Activated naive CD8-positive, alpha-beta T cell (primary cell): ENCODE results near the gene LILRB4.
"Not testable (repeated sequence)": the region's sequence is repeated elsewhere in the genome, so short reads cannot be mapped to it uniquely, and the experiment has no call there.

Experiments
- H3K27ac Mint-ChIP-seq: one replicate; pipeline ENCODE4 v1.8.0; 2021; ENCODE audit warnings: mixed read lengths
- H3K27me3 Mint-ChIP-seq: one replicate; pipeline ENCODE4 v1.8.0; 2021; ENCODE audit warnings: mixed read lengths
- H3K36me3 Mint-ChIP-seq: one replicate; pipeline ENCODE4 v1.8.0; 2021; ENCODE audit warnings: mixed read lengths
- H3K4me1 Mint-ChIP-seq: one replicate; pipeline ENCODE4 v1.8.0; 2021; ENCODE audit warnings: low read depth, mixed read lengths
- H3K4me3 Mint-ChIP-seq: one replicate; pipeline ENCODE4 v1.8.0; 2021; ENCODE audit warnings: mild to moderate bottlenecking, mixed read lengths
- H3K9me3 Mint-ChIP-seq: one replicate; pipeline ENCODE4 v1.8.0; 2021; ENCODE audit warnings: low read depth, mixed read lengths

Gene LILRB4

DNA sequence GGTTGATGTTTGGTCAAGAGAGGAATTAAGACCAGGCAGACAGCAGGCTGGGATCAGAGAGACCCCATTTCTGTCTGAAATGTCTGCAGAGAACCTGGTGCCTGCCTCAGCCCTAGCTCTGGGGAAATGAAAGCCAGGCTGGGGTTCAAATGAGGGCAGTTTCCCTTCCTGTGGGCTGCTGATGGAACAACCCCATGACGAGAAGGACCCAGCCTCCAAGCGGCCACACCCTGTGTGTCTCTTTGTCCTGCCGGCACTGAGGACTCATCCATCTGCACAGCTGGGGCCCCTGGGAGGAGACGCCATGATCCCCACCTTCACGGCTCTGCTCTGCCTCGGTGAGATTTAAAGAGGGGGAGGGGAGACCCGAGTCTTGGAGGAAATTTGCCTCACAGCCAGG, at the start of gene LILRB4:
LILRB4 (plus strand) TSS at position 256 of the 400 bp plus-strand sequence; CDS start at position 305, 49 bp downstream.
- no peak within 1 kb of the TSS for H3K4me3 Mint-ChIP-seq
- peaks cover 22% of the 10 kb centered on the region for H3K27me3 Mint-ChIP-seq
- no peak within 1 kb of the TSS for H3K27ac Mint-ChIP-seq
- no peaks in the 10 kb centered on the region for H3K4me1 Mint-ChIP-seq
- no peaks in the 10 kb centered on the region for H3K36me3 Mint-ChIP-seq
- H3K9me3 Mint-ChIP-seq = no peaks in the 10 kb centered on the region

DNA sequence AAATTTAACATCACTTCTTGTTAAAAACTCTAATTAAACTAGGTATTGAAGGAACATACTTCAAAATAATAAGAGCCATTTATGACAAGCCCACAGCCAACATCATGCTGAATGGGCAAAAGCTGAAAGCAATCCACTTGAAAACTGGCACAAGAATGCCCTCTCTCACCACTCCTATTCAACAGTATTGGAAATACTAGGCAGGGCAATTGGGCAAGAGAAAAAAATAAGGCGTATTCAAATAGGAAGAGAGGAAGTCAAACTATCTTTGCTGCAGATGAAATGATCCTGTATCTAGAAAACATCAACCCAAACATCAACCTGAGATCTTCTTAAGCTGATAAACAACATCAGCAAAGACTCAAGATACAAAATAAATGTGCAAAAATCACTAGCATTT, 48.1 kb upstream of the LILRB4 start:
- H3K4me1 Mint-ChIP-seq = no peaks in the 10 kb centered on the region
- no peak overlapping the region for H3K4me3 Mint-ChIP-seq
- H3K27me3 Mint-ChIP-seq = peaks cover 5% of the 10 kb centered on the region
- no peaks in the 10 kb centered on the region for H3K9me3 Mint-ChIP-seq
- H3K36me3 Mint-ChIP-seq = no peaks in the 10 kb centered on the region
- no peak overlapping the region for H3K27ac Mint-ChIP-seq

DNA sequence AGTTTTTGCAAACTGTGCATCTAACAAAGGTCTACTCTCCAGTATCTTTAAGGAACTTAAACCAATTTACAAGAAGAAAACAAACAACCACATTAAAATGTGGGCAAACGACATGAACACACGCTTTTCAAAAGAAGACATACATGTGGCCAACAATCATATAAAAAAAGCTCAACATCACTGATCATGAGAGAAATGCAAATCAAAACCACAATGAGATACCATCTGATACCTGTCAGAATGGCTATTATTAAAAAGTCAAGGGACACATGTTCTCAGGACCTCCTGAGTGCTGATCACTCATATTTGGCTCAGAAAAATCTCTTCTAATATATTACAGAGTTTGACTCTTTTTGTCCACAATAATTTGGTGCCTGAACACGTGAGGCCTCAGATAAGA, 46.7 kb upstream of the LILRB4 start:
- H3K9me3 Mint-ChIP-seq = no peaks in the 10 kb centered on the region
- no peaks in the 10 kb centered on the region for H3K4me1 Mint-ChIP-seq
- H3K27ac Mint-ChIP-seq = no peak overlapping the region
- no peak overlapping the region for H3K4me3 Mint-ChIP-seq
- no peaks in the 10 kb centered on the region for H3K36me3 Mint-ChIP-seq
- peaks cover 5% of the 10 kb centered on the region for H3K27me3 Mint-ChIP-seq

DNA sequence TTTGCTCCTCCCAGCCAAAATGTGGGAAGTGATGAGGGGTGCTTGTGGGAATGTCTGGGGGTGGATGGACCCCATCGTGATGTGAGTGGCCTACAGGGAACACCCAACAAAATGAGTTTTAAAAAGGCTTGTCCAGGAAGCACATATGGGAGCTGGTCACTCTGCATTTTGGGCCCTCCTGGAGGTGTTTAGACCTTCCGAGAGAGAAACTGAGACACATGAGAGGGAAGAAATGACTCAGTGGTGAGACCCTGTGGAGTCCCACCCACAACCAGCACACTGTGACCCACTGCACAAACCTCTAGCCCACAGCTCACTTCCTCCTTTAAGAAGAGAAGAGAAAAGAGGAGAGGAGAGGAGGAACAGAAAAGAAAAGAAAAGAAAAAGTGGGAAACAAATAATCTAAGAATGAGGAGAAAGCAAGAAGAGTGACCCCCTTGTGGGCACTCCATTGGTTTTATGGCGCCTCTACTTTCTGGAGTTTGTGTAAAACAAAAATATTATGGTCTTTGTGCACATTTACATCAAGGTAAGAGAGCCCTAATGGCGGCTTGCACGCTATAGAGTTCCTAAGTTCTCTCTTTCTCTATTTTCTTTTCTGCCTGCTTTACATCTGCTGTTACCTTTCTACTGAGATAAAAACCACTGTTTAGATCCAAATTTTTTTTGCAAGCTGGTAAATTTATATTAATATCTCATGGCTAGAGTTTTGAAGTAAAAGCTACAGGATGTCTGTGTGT, 45.8 kb upstream of the LILRB4 start:
- Mint-ChIP-seq H3K4me3 (no peak overlapping the region), H3K27ac (no peak overlapping the region), H3K36me3 (no peaks in the 10 kb centered on the region), H3K9me3 (no peaks in the 10 kb centered on the region), H3K4me1 (no peaks in the 10 kb centered on the region), H3K27me3 (peaks cover 6% of the 10 kb centered on the region)

DNA sequence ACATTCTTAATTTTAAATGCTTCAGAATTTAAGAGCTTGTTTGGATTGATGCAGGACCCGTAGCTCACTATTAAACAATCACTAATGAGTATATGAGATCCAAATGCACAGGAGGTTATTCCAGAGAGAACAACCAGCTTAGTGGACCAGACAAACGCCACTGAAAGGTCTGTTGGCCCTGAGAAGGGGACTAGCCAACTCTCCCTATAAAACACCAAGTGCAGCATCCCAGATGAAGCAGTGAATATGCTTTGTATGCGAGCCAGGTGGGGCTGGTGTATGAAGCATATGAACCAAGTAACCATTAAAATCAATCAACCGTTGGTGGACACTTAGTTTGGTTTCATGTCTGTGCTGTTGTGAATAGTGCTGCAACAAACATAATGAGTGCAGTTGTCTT, 42.3 kb upstream of the LILRB4 start:
- Mint-ChIP-seq H3K27ac (no peak overlapping the region), H3K4me3 (no peak overlapping the region), H3K4me1 (no peaks in the 10 kb centered on the region), H3K36me3 (no peaks in the 10 kb centered on the region), H3K9me3 (no peaks in the 10 kb centered on the region), H3K27me3 (peaks cover 2% of the 10 kb centered on the region)

DNA sequence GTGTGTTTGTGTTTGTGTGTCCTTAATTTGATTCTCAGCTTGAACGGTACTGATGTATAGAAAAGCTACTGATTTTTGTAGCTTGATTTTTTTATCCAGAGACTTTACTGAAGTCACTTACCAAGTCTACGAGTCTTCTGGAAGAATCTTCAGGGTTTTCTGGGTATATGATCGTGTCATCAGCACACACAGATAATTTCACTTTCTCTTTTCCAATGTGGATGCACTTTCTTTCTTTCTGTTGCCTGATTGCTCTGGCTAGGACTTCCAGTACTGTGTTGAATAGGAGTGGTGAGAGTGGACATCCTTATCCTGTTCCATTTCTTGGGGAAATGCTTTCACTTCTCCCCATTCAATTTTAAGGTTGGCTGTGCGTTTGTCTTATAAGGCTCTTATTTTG, 40.4 kb upstream of the LILRB4 start:
- no peak overlapping the region for H3K27ac Mint-ChIP-seq
- no peaks in the 10 kb centered on the region for H3K9me3 Mint-ChIP-seq
- no peaks in the 10 kb centered on the region for H3K36me3 Mint-ChIP-seq
- no peaks in the 10 kb centered on the region for H3K4me1 Mint-ChIP-seq
- H3K4me3 Mint-ChIP-seq = no peak overlapping the region
- H3K27me3 Mint-ChIP-seq = peaks cover 9% of the 10 kb centered on the region

DNA sequence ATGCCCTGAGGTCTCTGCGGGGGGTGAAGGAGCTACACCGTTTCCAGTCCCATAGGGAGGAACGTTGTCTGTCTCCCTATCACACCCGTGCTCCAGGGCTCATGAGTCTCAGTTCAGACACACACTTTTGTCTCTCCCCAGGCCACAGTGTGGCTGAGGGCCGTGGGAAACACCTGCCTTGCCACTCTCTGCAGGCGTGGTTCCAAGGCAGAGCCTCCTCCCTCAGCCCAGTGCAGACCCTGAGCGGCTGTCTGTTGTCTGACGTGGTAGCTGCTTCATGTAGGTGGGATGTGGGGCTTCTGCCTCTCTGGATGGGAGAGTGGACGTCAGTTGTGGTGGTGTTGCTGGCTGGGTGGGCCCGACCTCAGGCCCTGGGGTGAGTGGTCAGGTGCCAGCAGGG, 38.6 kb upstream of the LILRB4 start:
- H3K27me3 Mint-ChIP-seq = peaks cover 14% of the 10 kb centered on the region
- not testable (repeated sequence) for H3K4me1 Mint-ChIP-seq, H3K9me3 Mint-ChIP-seq, H3K36me3 Mint-ChIP-seq, H3K27ac Mint-ChIP-seq, H3K4me3 Mint-ChIP-seq

DNA sequence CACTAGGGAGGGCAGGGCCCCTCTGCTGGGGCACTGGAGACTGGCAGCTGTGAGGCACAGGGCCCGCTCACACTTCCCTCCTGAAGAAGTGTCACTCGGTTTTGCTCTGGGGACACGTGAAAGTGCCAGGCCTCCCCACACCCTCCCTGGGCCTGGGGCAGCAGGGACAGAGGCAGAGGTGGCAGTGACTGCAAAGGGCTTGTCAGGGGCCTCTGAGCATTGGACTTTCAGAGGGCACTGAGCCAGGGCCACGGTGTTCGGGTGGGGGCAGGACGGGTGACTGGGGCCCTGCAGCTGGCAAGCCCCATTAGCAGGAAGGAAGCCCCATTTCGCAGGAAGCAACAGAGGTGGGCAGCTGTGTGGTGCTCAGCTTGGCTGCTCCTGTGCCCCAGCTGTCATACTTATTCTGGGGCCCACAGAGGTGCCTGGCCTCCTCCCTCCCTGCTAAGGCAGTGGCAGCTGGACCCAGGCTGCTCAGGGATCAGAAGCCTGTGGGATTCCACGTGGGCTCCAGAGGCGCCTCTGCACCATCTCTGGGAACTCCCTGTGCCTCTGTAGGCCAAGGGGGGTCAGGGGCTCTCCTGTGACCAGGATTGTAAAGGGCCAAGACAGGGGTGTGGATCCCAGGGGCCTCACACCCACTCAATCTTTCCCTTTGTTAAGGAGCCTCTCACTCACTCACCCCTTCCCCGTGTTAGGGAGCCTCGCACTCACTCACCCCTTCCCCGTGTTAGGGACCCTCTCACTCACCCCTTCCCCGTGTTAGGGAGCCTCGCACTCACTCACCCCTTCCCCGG, 37.7 kb upstream of the LILRB4 start:
- not testable (repeated sequence) for H3K36me3 Mint-ChIP-seq, H3K4me3 Mint-ChIP-seq, H3K27ac Mint-ChIP-seq, H3K4me1 Mint-ChIP-seq, H3K9me3 Mint-ChIP-seq
- peaks cover 19% of the 10 kb centered on the region for H3K27me3 Mint-ChIP-seq

DNA sequence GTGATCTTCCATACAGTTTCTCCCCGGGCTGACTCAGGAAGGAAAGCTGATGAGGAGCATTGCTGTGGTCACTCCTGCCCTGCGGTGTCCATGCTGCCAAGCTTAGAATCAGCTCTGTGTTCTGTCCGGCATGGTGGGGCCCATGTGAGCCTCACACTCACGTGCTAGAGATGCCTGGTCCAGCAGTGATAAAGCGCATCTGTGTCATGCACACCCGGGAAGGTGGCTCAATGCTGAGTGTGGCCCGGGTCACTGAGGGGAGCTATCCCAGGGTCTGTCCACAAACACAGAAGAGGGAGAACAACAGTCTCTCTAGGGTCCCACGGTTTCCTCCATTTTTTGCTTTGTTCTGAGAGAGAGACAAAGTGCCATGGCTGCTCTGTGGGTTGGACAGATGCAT, 36.0 kb upstream of the LILRB4 start:
- Mint-ChIP-seq H3K9me3 (no peaks in the 10 kb centered on the region), H3K27me3 (peaks cover 18% of the 10 kb centered on the region), H3K27ac (no peak overlapping the region), H3K36me3 (no peaks in the 10 kb centered on the region), H3K4me3 (no peak overlapping the region), H3K4me1 (no peaks in the 10 kb centered on the region)

DNA sequence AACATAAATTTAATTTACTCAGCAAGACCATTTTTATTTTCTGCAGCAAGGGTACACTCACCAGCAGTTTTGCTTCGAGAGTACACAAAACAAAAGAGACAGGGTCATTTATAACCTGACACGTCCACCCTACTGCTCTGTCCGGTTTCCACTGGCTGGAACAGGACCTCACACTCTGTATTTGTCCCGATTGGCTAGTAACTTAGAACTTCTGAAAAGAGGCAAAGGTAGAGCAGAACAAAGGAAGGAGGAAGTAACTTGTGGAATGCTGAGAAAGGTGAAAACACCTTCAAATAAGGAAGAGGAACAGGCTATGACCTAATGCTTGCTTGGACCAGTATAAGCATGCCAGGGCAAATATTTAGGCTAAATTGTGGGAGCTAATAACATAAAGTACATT, 34.9 kb upstream of the LILRB4 start:
- not testable (repeated sequence) for H3K27ac Mint-ChIP-seq, H3K9me3 Mint-ChIP-seq, H3K36me3 Mint-ChIP-seq, H3K4me1 Mint-ChIP-seq, H3K4me3 Mint-ChIP-seq
- peaks cover 20% of the 10 kb centered on the region for H3K27me3 Mint-ChIP-seq

DNA sequence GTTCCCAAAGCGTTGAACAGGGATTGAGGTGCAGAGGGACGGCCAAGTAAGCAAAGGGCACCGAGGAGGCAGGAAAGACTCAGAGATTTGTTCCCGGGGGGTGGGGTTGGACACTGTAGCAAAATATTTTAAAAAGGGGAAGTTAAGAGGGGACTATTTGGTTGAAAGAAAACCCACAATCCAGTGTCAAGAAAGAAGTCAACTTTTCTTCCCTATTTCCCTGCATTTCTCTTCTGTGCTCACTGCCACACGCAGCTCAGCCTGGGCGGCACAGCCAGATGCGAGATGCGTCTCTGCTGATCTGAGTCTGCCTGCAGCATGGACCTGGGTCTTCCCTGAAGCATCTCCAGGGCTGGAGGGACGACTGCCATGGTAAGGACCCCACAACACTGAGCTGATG, 32.5 kb upstream of the LILRB4 start, which contains the start of gene LILRB1:
LILRB1 (plus strand) TSS at position 223 of the 400 bp plus-strand sequence. CDS start 590 bp downstream, outside the sequence.
- H3K9me3 Mint-ChIP-seq, H3K36me3 Mint-ChIP-seq, H3K27ac Mint-ChIP-seq, H3K4me3 Mint-ChIP-seq, H3K4me1 Mint-ChIP-seq: not testable (repeated sequence)
- H3K27me3 Mint-ChIP-seq = peaks cover 20% of the 10 kb centered on the region

DNA sequence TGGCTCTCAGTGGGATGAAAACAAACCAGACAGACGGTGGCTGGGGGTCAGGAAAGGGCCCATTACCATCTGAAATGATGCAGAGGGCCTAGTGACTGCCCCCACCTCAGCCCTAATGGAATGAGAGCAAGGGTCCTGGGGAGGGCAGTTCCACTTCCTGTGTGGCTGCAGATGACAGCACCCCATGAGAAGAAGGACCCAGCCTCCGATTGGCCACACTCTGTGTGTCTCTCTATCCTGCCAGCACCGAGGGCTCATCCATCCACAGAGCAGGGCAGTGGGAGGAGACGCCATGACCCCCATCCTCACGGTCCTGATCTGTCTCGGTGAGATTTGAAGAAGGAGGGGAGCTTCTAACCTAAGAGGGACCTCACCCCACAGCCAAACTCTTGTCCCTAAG, 32.0 kb upstream of the LILRB4 start:
- Mint-ChIP-seq H3K27ac (no peak overlapping the region), H3K36me3 (no peaks in the 10 kb centered on the region), H3K9me3 (no peaks in the 10 kb centered on the region), H3K27me3 (peaks cover 20% of the 10 kb centered on the region), H3K4me3 (no peak overlapping the region), H3K4me1 (no peaks in the 10 kb centered on the region)

DNA sequence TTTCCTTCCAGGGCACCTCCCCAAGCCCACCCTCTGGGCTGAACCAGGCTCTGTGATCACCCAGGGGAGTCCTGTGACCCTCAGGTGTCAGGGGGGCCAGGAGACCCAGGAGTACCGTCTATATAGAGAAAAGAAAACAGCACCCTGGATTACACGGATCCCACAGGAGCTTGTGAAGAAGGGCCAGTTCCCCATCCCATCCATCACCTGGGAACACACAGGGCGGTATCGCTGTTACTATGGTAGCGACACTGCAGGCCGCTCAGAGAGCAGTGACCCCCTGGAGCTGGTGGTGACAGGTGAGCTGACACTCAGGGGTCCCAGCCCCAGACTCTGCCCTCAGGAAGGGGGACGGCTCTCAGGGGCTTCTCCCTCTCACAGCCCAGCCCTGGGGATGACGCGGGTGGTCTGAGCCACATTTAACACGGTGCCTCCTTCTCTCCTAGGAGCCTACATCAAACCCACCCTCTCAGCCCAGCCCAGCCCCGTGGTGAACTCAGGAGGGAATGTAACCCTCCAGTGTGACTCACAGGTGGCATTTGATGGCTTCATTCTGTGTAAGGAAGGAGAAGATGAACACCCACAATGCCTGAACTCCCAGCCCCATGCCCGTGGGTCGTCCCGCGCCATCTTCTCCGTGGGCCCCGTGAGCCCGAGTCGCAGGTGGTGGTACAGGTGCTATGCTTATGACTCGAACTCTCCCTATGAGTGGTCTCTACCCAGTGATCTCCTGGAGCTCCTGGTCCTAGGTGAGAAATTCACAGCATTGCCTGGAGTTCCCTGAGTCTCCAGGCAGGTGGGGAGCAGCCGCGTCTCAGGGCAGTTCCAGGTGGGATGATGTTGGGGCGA, 31.1 kb upstream of the LILRB4 start:
- peaks cover 16% of the 10 kb centered on the region for H3K27me3 Mint-ChIP-seq
- H3K4me3 Mint-ChIP-seq = not testable (repeated sequence)

DNA sequence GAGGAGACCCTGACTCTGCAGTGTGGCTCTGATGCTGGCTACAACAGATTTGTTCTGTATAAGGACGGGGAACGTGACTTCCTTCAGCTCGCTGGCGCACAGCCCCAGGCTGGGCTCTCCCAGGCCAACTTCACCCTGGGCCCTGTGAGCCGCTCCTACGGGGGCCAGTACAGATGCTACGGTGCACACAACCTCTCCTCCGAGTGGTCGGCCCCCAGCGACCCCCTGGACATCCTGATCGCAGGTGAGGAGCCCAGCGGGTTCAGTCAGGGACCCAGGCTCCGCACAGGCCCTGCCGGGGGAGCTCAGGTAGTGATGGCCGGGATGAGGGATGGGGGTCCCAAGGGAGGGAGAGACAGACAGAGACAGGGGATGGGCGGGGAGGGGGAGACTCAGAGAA, 30.3 kb upstream of the LILRB4 start:
- not testable (repeated sequence) for H3K36me3 Mint-ChIP-seq, H3K27ac Mint-ChIP-seq
- H3K27me3 Mint-ChIP-seq = peaks cover 12% of the 10 kb centered on the region

More for the DNA sequence above, 31.1 kb upstream of the LILRB4 start:
- not testable (repeated sequence) for H3K27ac Mint-ChIP-seq, H3K4me1 Mint-ChIP-seq, H3K36me3 Mint-ChIP-seq, H3K9me3 Mint-ChIP-seq

DNA sequence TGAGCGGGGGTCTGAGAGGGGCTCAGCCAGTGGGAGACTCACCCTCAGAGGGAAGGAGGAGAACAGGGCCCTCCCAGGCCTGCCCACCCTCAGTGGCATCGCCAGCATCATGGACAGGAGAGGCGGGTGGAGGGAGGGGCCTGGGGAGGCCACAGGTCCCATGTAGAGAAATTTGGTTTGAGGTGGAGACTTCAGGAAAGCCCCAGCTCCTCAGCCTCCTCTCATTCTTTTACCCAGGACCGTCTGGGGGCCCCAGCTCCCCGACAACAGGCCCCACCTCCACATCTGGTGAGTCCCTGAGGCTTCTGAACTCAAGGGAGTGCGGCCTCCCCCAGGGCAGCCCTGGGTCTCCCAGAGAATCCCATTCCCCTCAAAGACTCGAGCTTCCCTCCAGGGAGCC, 29.4 kb upstream of the LILRB4 start:
- Mint-ChIP-seq H3K4me3 (no peak overlapping the region), H3K27me3 (peaks cover 8% of the 10 kb centered on the region), H3K9me3 (no peaks in the 10 kb centered on the region), H3K27ac (no peak overlapping the region), H3K4me1 (no peaks in the 10 kb centered on the region), H3K36me3 (no peaks in the 10 kb centered on the region)

More for the DNA sequence above, 30.3 kb upstream of the LILRB4 start:
- not testable (repeated sequence) for H3K4me3 Mint-ChIP-seq, H3K4me1 Mint-ChIP-seq, H3K9me3 Mint-ChIP-seq
